ENCODE results near the gene GRM6.

DNA sequence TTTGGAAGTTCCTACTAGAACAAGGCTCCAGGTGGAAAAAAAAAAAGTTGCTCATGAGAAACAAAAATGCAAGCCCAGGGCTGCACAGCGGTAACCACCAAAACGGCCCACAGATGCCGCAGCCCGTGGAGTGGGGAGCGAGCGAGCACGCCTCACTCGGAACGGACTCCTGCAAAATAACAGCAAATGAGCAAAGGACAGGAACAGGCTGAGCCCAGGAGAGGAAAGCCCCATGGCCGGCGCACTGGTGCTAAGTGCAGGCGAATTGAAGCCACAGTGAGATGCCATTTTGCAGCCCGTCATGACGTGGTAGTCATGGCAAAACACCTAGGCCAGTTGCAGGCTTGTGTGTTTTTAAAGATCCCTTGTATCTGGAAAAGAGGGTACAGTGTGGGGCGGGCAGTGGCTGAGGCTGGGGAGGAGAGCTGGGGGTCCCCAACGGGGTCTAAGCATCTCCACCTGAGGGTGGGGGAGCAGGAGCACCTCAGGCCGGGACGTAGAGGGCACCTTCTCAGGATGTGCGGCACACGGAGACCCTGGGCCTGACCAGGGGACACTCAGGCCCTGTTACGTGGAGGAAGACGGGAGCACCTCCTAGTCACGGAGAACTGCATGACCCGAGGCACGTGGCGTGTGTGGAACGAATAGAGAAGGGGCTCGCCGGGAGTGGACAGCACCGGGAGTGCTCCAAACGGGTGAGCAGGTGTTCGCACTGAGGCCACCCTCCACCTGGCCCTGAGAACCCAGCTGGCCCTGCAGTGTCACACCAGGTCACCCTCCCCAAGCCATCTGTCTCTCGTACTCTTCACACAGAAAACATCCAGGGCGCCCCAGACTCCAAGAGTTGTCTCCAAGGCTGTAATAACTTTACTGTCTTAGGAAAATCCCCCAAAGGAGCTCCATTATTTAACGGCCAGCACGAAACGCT lies 10.7 kb downstream of the GRM6 start:
- TF ChIP-seq EZH2 (IDR thresholded peaks at IDR 0.05; ENCODE audit: borderline replicate concordance, low read length): no peak
- no peak for TF ChIP-seq CTCF (conservative IDR thresholded peaks at IDR 0.05 in 1 of 2, IDR thresholded peaks at IDR 0.05 in 1 of 2; ENCODE audit: extremely low read depth in 1 of 2, insufficient read depth in 1 of 2, low read depth in 1 of 2, low read length in 2 of 2)

Data from mammary epithelial cell (primary cell).